Left ventricle myocardium superior (tissue), 1 donor: ENCODE measurements around the gene PLCL2. TPM values are rescaled to one million over a fixed set of nuclear protein-coding genes. Genes with fewer than 3 reads are reported as not detected.

Source experiments
- ATAC-seq: fragments of 200-7000 bp; cut with Tn5 transposase; one replicate; pipeline ENCODE4 v1.9.1; 2020; ENCODE audit warnings: mild to moderate bottlenecking, moderate library complexity
- DNase-seq: peaks from one replicate; pipeline ENCODE4 v3.0.0-alpha.2; 2020
- intact Hi-C: fragments of 100-400 bp; cut with micrococcal nuclease; formaldehyde crosslinking; loops from one replicate; pipeline ENCODE4 v1.11.0; 2022
- total RNA-seq: library from RNA; stranded (reverse); fragmentation: NEBNext Ultra II Directional; extraction: Animal tissue kit (Norgen Biotek cat#: 25700); gene quantifications from one replicate; pipeline ENCODE4 v1.2.1, GENCODE V29; 2021
- donor health status: DM: no; HTN: yes; CAD: no; lungs with severe emphysema.

Gene PLCL2
- total RNA-seq, 1 donor from 2014 or later: 76.9 TPM

- DNase-seq (no peak), ATAC-seq (no peak)
- intact Hi-C loops: no loop called here
Measured at GRCh38 chr3:16908896-16909295, 24.1 kb downstream of the PLCL2 start.

- DNase-seq: no peak
- ATAC-seq: no peak
- intact Hi-C loops: no loop called here
Measured at GRCh38 chr3:16909802-16910201, 25.0 kb downstream of the PLCL2 start.

- ATAC-seq: peak; percentile 48
- intact Hi-C loops: no loop called here
Measured at GRCh38 chr3:16910207-16910606, 25.5 kb downstream of the PLCL2 start.

GRCh38 chr3:16911916-16912315 lies 27.2 kb downstream of the PLCL2 start:
- no peak for ATAC-seq
- intact Hi-C loops: no loop called here
- no peak for DNase-seq

More at GRCh38 chr3:16910207-16910606, 25.5 kb downstream of the PLCL2 start:
- DNase-seq: no peak

- ATAC-seq (no peak), DNase-seq (no peak)
- intact Hi-C loops: no loop called here
Measured at GRCh38 chr3:16912400-16913263, 27.9 kb downstream of the PLCL2 start.

GRCh38 chr3:16913264-16913580 lies 28.5 kb downstream of the PLCL2 start:
- ATAC-seq (no peak), DNase-seq (no peak)
- intact Hi-C loops: no loop called here

GRCh38 chr3:16916840-16917239 lies 32.1 kb downstream of the PLCL2 start:
- intact Hi-C loops: no loop called here
- DNase-seq (no peak), ATAC-seq (peak; percentile 82)

- intact Hi-C loops: no loop called here
- no peak for DNase-seq
- peak; percentile 87 for ATAC-seq
Measured at GRCh38 chr3:16917256-16917935, 32.6 kb downstream of the PLCL2 start.

- intact Hi-C loops: no loop called here
- ATAC-seq: peak; percentile 9
- no peak for DNase-seq
Measured at GRCh38 chr3:16917980-16918682, 33.4 kb downstream of the PLCL2 start.

- intact Hi-C loops: no loop called here
- DNase-seq: no peak
- no peak for ATAC-seq
Measured at GRCh38 chr3:16918683-16919025, 33.9 kb downstream of the PLCL2 start.

- no peak for DNase-seq
- intact Hi-C loops: no loop called here
- peak; percentile 17 for ATAC-seq
Measured at GRCh38 chr3:16923112-16923511, 38.4 kb downstream of the PLCL2 start.

GRCh38 chr3:16927485-16927884 lies 42.7 kb downstream of the PLCL2 start:
- no peak for DNase-seq
- intact Hi-C loops: no loop called here
- no peak for ATAC-seq

- intact Hi-C loops: no loop called here
- DNase-seq: no peak
- no peak for ATAC-seq
Measured at GRCh38 chr3:16928386-16929132, 43.8 kb downstream of the PLCL2 start.

- no peak for DNase-seq
- ATAC-seq: peak; percentile 42
- intact Hi-C loops: no loop called here
Measured at GRCh38 chr3:16929311-16929710, 44.6 kb downstream of the PLCL2 start.

- DNase-seq (no peak), ATAC-seq (no peak)
- intact Hi-C loops: no loop called here
Measured at GRCh38 chr3:16932877-16933276, 48.1 kb downstream of the PLCL2 start.

GRCh38 chr3:16935781-16936180 lies 51.0 kb downstream of the PLCL2 start:
- no peak for ATAC-seq
- DNase-seq: no peak
- intact Hi-C loops: no loop called here

GRCh38 chr3:16936233-16936632 lies 51.5 kb downstream of the PLCL2 start:
- ATAC-seq (no peak), DNase-seq (no peak)
- intact Hi-C loops: no loop called here

GRCh38 chr3:16936676-16937230 lies 52.0 kb downstream of the PLCL2 start:
- intact Hi-C loops: no loop called here
- DNase-seq (no peak), ATAC-seq (no peak)

GRCh38 chr3:16937326-16937845 lies 52.6 kb downstream of the PLCL2 start:
- no peak for DNase-seq
- intact Hi-C loops: no loop called here
- no peak for ATAC-seq
